Caco-2 (cell line): ENCODE data around the gene UGT1A6. TPM values are rescaled to one million over a fixed set of nuclear protein-coding genes. Genes with fewer than 3 reads are reported as not detected.

Experiments used
- BruUV-seq: library from RNA; stranded (reverse); fragments of 400-500 nt; replicated peaks from 2 replicates; lab custom pipeline; 2021; lab: Mats Ljungman, UMichigan
- CTCF ChIA-PET: fragments of 300-600 bp; sonication (Branson Sonifier 250); formaldehyde crosslinking; loops from one replicate; lab custom pipeline; 2022; ENCODE audit warnings: antibody characterized with exemption; lab: Charles Lee
- POLR2A ChIA-PET: fragments of 300-600 bp; sonication (Branson Sonifier 250); formaldehyde crosslinking; loops from one replicate; lab custom pipeline; 2022; ENCODE audit warnings: antibody characterized with exemption; lab: Charles Lee
- DNase-seq, 2 experiments: peaks; one replicate each; pipeline versions ENCODE4 v3.0.0 to v3.0.0-alpha.2; 2020 to 2022
- H3K27me3 ChIP-seq: replicated peaks from 2 replicates; pipeline ENCODE4 v1.6.0; 2011; ENCODE audit warnings: low read length; ENCODE audit not compliant: control insufficient read depth, insufficient read depth
- H3K36me3 ChIP-seq: 2 replicates; pipeline ENCODE4 v1.5.1; 2011; ENCODE audit warnings: low read length; ENCODE audit not compliant: control insufficient read depth, insufficient read depth
- H3K4me1 ChIP-seq: fragments of 250-450 bp; sonication (Bioruptor Pico); 2 replicates; pipeline ENCODE4 v1.5.1; 2020; ENCODE audit warnings: mild to moderate bottlenecking
- H3K4me3 ChIP-seq: 2 replicates; pipeline ENCODE4 v1.5.1; 2011; ENCODE audit warnings: low read depth, mild to moderate bottlenecking, control low read depth, low read length
- H3K9me3 ChIP-seq: fragments of 250-450 bp; sonication (Bioruptor Pico); 2 replicates; pipeline ENCODE4 v1.5.1; 2020; ENCODE audit warnings: mild to moderate bottlenecking, moderate library complexity
- H3K27ac Mint-ChIP-seq: one replicate; pipeline ENCODE4 v1.8.0; 2022; ENCODE audit warnings: mixed read lengths; ENCODE audit not compliant: unreplicated experiment
- H3K27me3 Mint-ChIP-seq: one replicate; pipeline ENCODE4 v1.8.0; 2022; ENCODE audit warnings: mixed read lengths; ENCODE audit not compliant: insufficient read depth, unreplicated experiment
- H3K36me3 Mint-ChIP-seq: one replicate; pipeline ENCODE4 v1.8.0; 2022; ENCODE audit warnings: mild to moderate bottlenecking, mixed read lengths; ENCODE audit not compliant: insufficient read depth, unreplicated experiment
- H3K4me1 Mint-ChIP-seq: one replicate; pipeline ENCODE4 v1.8.0; 2022; ENCODE audit warnings: low read depth, mixed read lengths; ENCODE audit not compliant: unreplicated experiment
- H3K4me3 Mint-ChIP-seq: one replicate; pipeline ENCODE4 v1.8.0; 2022; ENCODE audit warnings: mild to moderate bottlenecking, moderate library complexity, mixed read lengths; ENCODE audit not compliant: unreplicated experiment
- H3K9me3 Mint-ChIP-seq: one replicate; pipeline ENCODE4 v1.8.0; 2022; ENCODE audit warnings: mixed read lengths; ENCODE audit not compliant: unreplicated experiment
- intact Hi-C: fragments of 100-400 bp; cut with micrococcal nuclease; formaldehyde crosslinking; loops from one replicate; pipeline ENCODE4 v1.10.0; 2022; ENCODE audit not compliant: unreplicated experiment
- total RNA-seq: library from RNA; stranded (reverse); gene quantifications from 2 replicates; pipeline ENCODE4 v1.2.3, GENCODE V29; 2022
- TF ChIP-seq, protein P1 (sequence below), 2 experiments: fragments of 200-600 bp in 1 of 2; IDR thresholded peaks; 1 replicate in 1 of 2; 2 replicates in 1 of 2; pipeline versions ENCODE4 v1.5.1 to v1.8.0; 2011 to 2022; ENCODE audit warnings: antibody characterized with exemption in 1 of 2, control low read depth in 1 of 2, inconsistent platforms in 1 of 2, low read depth in 1 of 2, low read length in 1 of 2, mild to moderate bottlenecking in 1 of 2, moderate library complexity in 1 of 2; ENCODE audit not compliant: insufficient read depth in 1 of 2, severe bottlenecking in 1 of 2, unreplicated experiment in 1 of 2

UGT1A6 gene
- total RNA-seq, 1 experiment from 2014 or later, result 33.9 TPM

DNA sequence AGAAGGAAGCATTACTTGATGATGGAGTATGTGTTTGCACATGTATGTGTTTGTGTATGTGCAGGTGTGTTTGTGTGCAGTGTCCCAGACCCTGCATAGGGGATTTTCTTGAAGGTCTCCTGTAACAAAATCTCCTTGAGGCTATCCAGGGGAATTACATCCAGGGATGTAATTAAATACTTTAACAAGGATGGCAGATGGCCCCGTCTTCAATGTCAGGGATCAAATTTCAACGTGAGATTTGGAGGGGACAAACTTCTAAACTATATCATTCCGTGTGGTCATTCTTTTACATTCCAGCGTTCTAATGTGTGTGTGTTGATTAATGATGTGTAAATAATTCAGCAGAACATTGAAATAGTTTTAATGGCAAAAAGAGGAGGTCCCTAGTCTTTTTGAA, 17.7 kb upstream of the UGT1A6 start:
- H3K27me3 Mint-ChIP-seq, result no peaks in the 10 kb centered on the region

DNA sequence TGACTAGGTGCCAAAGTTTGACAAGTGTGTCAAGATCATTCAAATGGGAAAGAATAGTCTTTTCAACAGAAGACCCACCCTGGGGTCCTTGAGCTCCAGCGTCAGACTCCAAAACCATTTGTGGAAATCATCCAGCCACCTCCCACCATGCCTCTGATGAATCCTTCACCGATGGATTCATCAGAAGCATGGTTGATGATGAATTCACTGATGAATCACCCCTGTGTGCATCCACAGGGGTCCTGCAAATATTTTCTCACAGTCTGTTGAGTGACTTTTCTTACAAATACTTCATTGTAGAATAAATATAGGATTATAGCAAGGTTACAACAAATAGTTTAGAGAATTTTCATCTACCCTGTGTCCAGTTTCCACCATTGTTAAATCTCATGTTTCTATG, 16.6 kb upstream of the UGT1A6 start:
- BruUV-seq, result no TSS peak
- intact Hi-C loops, result no loop called here
- CTCF ChIA-PET, result no interaction called here

More for the DNA sequence above, 17.7 kb upstream of the UGT1A6 start:
- Mint-ChIP-seq H3K9me3 (no peaks in the 10 kb centered on the region), H3K4me3 (no peak overlapping the region), H3K27ac (no peak overlapping the region), H3K4me1 (no peaks in the 10 kb centered on the region), H3K36me3 (no peaks in the 10 kb centered on the region)
- Histone ChIP-seq H3K27me3 (no peaks in the 10 kb centered on the region), H3K9me3 (no peaks in the 10 kb centered on the region), H3K4me3 (no peak overlapping the region), H3K36me3 (no peaks in the 10 kb centered on the region), H3K4me1 (no peaks in the 10 kb centered on the region)
- intact Hi-C loops, result no loop called here
- TF ChIP-seq, protein P1, sequence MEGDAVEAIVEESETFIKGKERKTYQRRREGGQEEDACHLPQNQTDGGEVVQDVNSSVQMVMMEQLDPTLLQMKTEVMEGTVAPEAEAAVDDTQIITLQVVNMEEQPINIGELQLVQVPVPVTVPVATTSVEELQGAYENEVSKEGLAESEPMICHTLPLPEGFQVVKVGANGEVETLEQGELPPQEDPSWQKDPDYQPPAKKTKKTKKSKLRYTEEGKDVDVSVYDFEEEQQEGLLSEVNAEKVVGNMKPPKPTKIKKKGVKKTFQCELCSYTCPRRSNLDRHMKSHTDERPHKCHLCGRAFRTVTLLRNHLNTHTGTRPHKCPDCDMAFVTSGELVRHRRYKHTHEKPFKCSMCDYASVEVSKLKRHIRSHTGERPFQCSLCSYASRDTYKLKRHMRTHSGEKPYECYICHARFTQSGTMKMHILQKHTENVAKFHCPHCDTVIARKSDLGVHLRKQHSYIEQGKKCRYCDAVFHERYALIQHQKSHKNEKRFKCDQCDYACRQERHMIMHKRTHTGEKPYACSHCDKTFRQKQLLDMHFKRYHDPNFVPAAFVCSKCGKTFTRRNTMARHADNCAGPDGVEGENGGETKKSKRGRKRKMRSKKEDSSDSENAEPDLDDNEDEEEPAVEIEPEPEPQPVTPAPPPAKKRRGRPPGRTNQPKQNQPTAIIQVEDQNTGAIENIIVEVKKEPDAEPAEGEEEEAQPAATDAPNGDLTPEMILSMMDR (IDR thresholded peaks at IDR 0.05; ENCODE audit: insufficient read depth in 1 of 2, low read depth in 1 of 2, low read length in 1 of 2, severe bottlenecking in 1 of 2, unreplicated experiment in 1 of 2), result no peak
- BruUV-seq, result no TSS peak
- POLR2A ChIA-PET, result no interaction called here
- CTCF ChIA-PET, result no interaction called here
- DNase-seq, result no peak

DNA sequence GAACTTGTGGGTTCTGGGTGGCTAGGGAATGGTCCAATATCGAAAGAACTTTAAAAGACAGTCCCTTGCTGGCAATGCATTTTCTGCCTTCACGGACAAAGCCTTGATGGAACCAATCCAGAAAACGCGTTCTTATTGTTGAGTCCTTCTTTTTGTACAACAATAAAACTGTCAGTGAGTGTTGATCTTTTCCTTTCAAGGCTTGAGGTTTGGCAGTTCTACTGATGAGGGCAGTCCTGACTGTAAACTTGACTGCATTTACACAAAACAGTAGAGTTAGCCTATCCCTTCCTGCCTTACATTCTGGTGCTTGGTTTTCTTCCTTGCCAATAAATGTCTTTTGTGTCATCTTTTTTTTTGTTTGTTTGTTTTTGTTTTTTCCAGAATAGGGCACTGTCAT, 13.5 kb upstream of the UGT1A6 start:
- Histone ChIP-seq H3K4me3 (no peak overlapping the region), H3K4me1 (no peaks in the 10 kb centered on the region), H3K27me3 (no peaks in the 10 kb centered on the region), H3K36me3 (no peaks in the 10 kb centered on the region), H3K9me3 (no peaks in the 10 kb centered on the region)
- Mint-ChIP-seq H3K36me3 (no peaks in the 10 kb centered on the region), H3K9me3 (no peaks in the 10 kb centered on the region), H3K27ac (no peak overlapping the region), H3K4me1 (no peaks in the 10 kb centered on the region), H3K27me3 (no peaks in the 10 kb centered on the region), H3K4me3 (no peak overlapping the region)
- intact Hi-C loops, result no loop called here
- TF ChIP-seq, protein P1 (IDR thresholded peaks at IDR 0.05; ENCODE audit: insufficient read depth in 1 of 2, low read depth in 1 of 2, low read length in 1 of 2, severe bottlenecking in 1 of 2, unreplicated experiment in 1 of 2), result no peak
- POLR2A ChIA-PET, result no interaction called here
- no peak for DNase-seq
- CTCF ChIA-PET, result no interaction called here
- no TSS peak for BruUV-seq

More for the DNA sequence above, 16.6 kb upstream of the UGT1A6 start:
- DNase-seq, result no peak
- Histone ChIP-seq H3K4me1 (no peaks in the 10 kb centered on the region), H3K4me3 (no peak overlapping the region), H3K27me3 (no peaks in the 10 kb centered on the region), H3K36me3 (no peaks in the 10 kb centered on the region), H3K9me3 (no peaks in the 10 kb centered on the region)
- Mint-ChIP-seq H3K4me1 (no peaks in the 10 kb centered on the region), H3K27ac (no peak overlapping the region), H3K36me3 (no peaks in the 10 kb centered on the region), H3K9me3 (no peaks in the 10 kb centered on the region), H3K4me3 (no peak overlapping the region), H3K27me3 (no peaks in the 10 kb centered on the region)
- TF ChIP-seq, protein P1 (IDR thresholded peaks at IDR 0.05; ENCODE audit: insufficient read depth in 1 of 2, low read depth in 1 of 2, low read length in 1 of 2, severe bottlenecking in 1 of 2, unreplicated experiment in 1 of 2), result no peak
- POLR2A ChIA-PET, result no interaction called here
